B cell (primary cell): ENCODE data around the gene ABCA12.

Source experiments
- EZH2 ChIP-seq: IDR thresholded peaks from 2 replicates; pipeline ENCODE4 v1.6.1; 2012; ENCODE audit warnings: borderline replicate concordance, low read depth, mild to moderate bottlenecking, moderate library complexity, low read length; ENCODE audit not compliant: insufficient read depth, poor library complexity, severe bottlenecking
- TF ChIP-seq, protein P1 (sequence below): fragments of 200-600 bp; IDR thresholded peaks from one replicate; pipeline ENCODE4 v1.8.0; 2022; ENCODE audit warnings: antibody characterized with exemption, mild to moderate bottlenecking

DNA sequence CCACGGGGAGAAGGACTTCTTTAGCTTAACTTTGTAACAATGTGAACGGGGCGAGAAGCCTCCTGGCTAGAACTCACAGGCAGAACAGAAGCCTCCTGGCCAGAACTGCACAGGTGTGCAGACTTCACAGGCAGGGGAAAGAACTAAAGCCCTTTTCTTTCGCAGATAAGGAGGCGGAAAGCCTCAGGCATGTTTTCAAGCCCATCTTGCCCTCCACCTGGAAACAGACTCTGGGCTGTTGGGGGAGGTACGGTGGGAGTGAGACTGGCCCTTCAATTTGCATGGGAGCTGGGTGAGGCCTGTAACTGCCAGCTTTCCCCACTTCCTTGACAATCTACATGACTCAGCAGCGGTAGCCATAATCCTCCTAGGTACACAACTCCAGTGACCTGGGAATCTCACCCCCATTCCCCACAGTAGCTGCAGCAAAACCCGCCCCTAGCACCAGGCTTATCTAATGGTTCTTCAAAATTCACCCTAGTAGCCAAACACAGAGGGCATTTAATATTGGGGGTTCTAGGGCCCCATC lies 22.9 kb upstream of the ABCA12 start:
- TF ChIP-seq, protein P1, sequence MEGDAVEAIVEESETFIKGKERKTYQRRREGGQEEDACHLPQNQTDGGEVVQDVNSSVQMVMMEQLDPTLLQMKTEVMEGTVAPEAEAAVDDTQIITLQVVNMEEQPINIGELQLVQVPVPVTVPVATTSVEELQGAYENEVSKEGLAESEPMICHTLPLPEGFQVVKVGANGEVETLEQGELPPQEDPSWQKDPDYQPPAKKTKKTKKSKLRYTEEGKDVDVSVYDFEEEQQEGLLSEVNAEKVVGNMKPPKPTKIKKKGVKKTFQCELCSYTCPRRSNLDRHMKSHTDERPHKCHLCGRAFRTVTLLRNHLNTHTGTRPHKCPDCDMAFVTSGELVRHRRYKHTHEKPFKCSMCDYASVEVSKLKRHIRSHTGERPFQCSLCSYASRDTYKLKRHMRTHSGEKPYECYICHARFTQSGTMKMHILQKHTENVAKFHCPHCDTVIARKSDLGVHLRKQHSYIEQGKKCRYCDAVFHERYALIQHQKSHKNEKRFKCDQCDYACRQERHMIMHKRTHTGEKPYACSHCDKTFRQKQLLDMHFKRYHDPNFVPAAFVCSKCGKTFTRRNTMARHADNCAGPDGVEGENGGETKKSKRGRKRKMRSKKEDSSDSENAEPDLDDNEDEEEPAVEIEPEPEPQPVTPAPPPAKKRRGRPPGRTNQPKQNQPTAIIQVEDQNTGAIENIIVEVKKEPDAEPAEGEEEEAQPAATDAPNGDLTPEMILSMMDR, result no peak
- no peak for TF ChIP-seq EZH2
